Measurements from ENCODE around the gene MTERF2.
A peak's percentile ranks its signal among the peaks of the same experiment; 100 is the strongest.

Gene MTERF2

GRCh38 chr12:106986625-106987389, at the start of gene MTERF2:
Gene MTERF2 (minus strand): TSS chr12:106987146. CDS start chr12:106978714, 8,432 bp downstream.
- no peak for TF ChIP-seq RAD21 (IDR thresholded peaks at IDR 0.05; ENCODE audit: low read depth)
- TF ChIP-seq TAF1 (IDR thresholded peaks at IDR 0.05; ENCODE audit: low read depth) = peak; percentile 76
- no peak for TF ChIP-seq CREB1 (IDR thresholded peaks at IDR 0.05; ENCODE audit: low read depth)
- TF ChIP-seq TEAD4 (IDR thresholded peaks at IDR 0.05) = peak; percentile 28; the same call in 1 of the 2 replicates
- TF ChIP-seq REST (IDR thresholded peaks at IDR 0.05; ENCODE audit: low read depth) = no peak
- peak; percentile 21; the same call in 1 of the 2 replicates for TF ChIP-seq EGR1 (IDR thresholded peaks at IDR 0.05)
- no peak for TF ChIP-seq YY1 (IDR thresholded peaks at IDR 0.05; ENCODE audit: low read depth)
- peak; percentile 97 for TF ChIP-seq MAX (IDR thresholded peaks at IDR 0.05)
- no peak; the same call in 1 of the 2 replicates for TF ChIP-seq NFIC (IDR thresholded peaks at IDR 0.05)
- TF ChIP-seq TCF12 (IDR thresholded peaks at IDR 0.05; ENCODE audit: low read depth) = peak; percentile 41; the same call in 1 of the 2 replicates
- peak; percentile 72 for TF ChIP-seq USF1 (IDR thresholded peaks at IDR 0.05)

- TF ChIP-seq ZBTB7A (IDR thresholded peaks at IDR 0.05; ENCODE audit: low read depth) = no peak
- TF ChIP-seq NFIC (IDR thresholded peaks at IDR 0.05) = no peak
- TF ChIP-seq FOXM1 (IDR thresholded peaks at IDR 0.05; ENCODE audit: borderline replicate concordance, low read depth) = no peak
- TF ChIP-seq TAF1 (IDR thresholded peaks at IDR 0.05; ENCODE audit: low read depth) = no peak
- TF ChIP-seq TEAD4 (IDR thresholded peaks at IDR 0.05) = no peak
- no peak for TF ChIP-seq REST (IDR thresholded peaks at IDR 0.05; ENCODE audit: low read depth)
- no peak for TF ChIP-seq CREB1 (IDR thresholded peaks at IDR 0.05; ENCODE audit: low read depth)
- TF ChIP-seq YY1 (IDR thresholded peaks at IDR 0.05; ENCODE audit: low read depth) = no peak
- TF ChIP-seq EP300 (IDR thresholded peaks at IDR 0.05; ENCODE audit: borderline replicate concordance) = no peak
- TF ChIP-seq RAD21 (IDR thresholded peaks at IDR 0.05; ENCODE audit: low read depth) = no peak
- TF ChIP-seq CEBPB (IDR thresholded peaks at IDR 0.05) = no peak
- no peak for TF ChIP-seq USF1 (IDR thresholded peaks at IDR 0.05)
- TF ChIP-seq MAX (IDR thresholded peaks at IDR 0.05) = no peak
- TF ChIP-seq TCF12 (IDR thresholded peaks at IDR 0.05; ENCODE audit: low read depth) = no peak
- TF ChIP-seq EGR1 (IDR thresholded peaks at IDR 0.05) = no peak
Observed at GRCh38 chr12:107035733-107036132, 48.8 kb upstream of the MTERF2 start.

GRCh38 chr12:107033758-107034739, 47.1 kb upstream of the MTERF2 start:
- TF ChIP-seq TEAD4 (IDR thresholded peaks at IDR 0.05) (no peak), TCF12 (IDR thresholded peaks at IDR 0.05; ENCODE audit: low read depth) (no peak), RAD21 (IDR thresholded peaks at IDR 0.05; ENCODE audit: low read depth) (no peak), EP300 (IDR thresholded peaks at IDR 0.05; ENCODE audit: borderline replicate concordance) (no peak), MAX (IDR thresholded peaks at IDR 0.05) (no peak), ZBTB7A (IDR thresholded peaks at IDR 0.05; ENCODE audit: low read depth) (no peak), TAF1 (IDR thresholded peaks at IDR 0.05; ENCODE audit: low read depth) (no peak), REST (IDR thresholded peaks at IDR 0.05; ENCODE audit: low read depth) (no peak), CREB1 (IDR thresholded peaks at IDR 0.05; ENCODE audit: low read depth) (no peak), YY1 (IDR thresholded peaks at IDR 0.05; ENCODE audit: low read depth) (no peak), FOXM1 (IDR thresholded peaks at IDR 0.05; ENCODE audit: borderline replicate concordance, low read depth) (no peak), USF1 (IDR thresholded peaks at IDR 0.05) (no peak), NFIC (IDR thresholded peaks at IDR 0.05) (no peak), CEBPB (IDR thresholded peaks at IDR 0.05) (no peak), EGR1 (IDR thresholded peaks at IDR 0.05) (no peak)

Measured in Ishikawa (cell line).